HG03066 (cell line): ENCODE data around the gene PIGU.
"Not testable (repeated sequence)": the region's sequence is repeated elsewhere in the genome, so short reads cannot be mapped to it uniquely, and the experiment has no call there.

Experiments
- ATAC-seq: cut with Tn5 transposase; IDR thresholded peaks from one replicate; pipeline ENCODE4 v1.9.1; 2021; ENCODE audit warnings: low read depth; ENCODE audit not compliant: unreplicated experiment

PIGU gene

GRCh38 chr20:34539756-34540155 lies 137.1 kb downstream of the PIGU start:
- no peak for ATAC-seq

GRCh38 chr20:34538671-34539123 lies 138.2 kb downstream of the PIGU start:
- no peak for ATAC-seq

GRCh38 chr20:34537651-34538050 lies 139.2 kb downstream of the PIGU start:
- ATAC-seq = no peak

DNA sequence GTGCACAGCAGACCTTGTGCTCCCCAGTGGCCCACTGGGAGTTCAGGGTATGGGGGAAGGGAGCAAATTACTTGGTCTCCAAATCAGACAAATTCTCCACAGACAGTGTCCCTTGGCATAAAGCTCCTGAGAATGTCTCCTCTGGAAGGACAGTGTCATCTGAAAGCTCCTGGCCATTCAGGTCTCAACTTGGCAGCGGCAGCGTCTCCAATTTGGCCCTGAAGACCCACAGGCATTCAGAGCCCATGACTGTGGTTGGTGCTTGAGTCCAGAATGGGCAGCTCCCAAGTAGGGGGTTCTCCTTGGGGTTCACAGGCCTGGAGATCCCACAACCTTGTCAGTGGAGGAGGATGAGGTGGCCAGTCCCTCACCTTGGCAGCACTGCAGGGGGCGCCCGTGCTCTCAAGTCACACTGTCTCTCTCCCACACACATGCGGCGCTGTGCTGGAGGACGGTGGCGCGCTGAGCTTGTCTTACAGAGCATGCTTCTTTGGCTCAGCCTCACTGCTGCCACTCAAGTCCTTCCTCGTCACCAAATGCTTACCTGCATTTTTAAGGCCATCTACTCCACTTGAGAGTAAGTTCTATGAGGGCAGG lies 140.0 kb downstream of the PIGU start:
- ATAC-seq = no peak

- ATAC-seq = no peak
Measured at GRCh38 chr20:34535857-34536256, 141.0 kb downstream of the PIGU start.

DNA sequence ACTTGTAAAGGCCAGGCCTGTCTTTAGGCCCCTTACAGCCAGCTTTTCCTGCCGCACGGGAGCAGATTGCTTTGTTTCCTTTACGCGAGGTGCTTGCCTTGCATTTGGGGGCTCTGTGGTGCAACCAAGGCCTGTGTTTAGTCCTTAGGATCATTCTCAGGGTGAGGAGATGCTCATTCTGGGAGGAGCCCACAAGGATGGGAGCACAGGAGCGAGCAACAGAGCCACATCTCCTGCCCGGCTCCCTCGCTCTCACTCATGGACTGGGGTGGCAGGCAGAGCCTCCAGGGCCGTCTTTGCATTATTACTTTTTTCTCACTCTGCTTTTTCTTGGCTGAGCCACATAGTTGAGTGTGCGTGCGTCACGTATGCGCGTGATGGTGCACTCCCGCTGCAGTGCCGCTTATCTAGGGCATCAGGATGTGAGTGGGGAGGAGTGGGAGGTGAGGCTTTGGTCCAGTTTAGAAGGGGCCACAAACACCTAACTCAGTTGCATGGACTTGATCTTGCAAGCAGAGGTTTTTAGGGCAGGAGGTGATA lies 141.5 kb downstream of the PIGU start:
- ATAC-seq = no peak

GRCh38 chr20:34534391-34535165 lies 142.3 kb downstream of the PIGU start:
- ATAC-seq = no peak

GRCh38 chr20:34532756-34533155 lies 144.1 kb downstream of the PIGU start:
- ATAC-seq = no peak

DNA sequence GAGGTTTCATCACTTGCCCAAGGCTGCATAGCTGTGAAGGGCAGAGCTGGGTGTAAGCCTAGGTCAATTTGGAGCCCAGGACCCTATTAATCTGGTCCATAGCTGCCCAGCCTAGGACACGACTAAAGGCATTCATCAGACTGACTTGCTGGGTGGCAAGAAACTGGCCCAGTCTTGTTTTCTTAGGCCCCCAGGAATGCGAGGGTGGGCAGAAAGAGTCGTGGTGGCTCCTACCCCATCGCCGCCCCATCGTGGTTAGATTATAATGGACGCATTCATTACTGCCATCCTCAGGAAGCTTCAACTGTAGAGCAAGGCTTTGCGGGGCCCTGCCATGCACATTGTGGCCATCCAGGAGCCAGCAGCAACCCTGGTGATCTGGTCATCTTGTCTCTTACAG lies 144.6 kb downstream of the PIGU start:
- ATAC-seq = no peak

DNA sequence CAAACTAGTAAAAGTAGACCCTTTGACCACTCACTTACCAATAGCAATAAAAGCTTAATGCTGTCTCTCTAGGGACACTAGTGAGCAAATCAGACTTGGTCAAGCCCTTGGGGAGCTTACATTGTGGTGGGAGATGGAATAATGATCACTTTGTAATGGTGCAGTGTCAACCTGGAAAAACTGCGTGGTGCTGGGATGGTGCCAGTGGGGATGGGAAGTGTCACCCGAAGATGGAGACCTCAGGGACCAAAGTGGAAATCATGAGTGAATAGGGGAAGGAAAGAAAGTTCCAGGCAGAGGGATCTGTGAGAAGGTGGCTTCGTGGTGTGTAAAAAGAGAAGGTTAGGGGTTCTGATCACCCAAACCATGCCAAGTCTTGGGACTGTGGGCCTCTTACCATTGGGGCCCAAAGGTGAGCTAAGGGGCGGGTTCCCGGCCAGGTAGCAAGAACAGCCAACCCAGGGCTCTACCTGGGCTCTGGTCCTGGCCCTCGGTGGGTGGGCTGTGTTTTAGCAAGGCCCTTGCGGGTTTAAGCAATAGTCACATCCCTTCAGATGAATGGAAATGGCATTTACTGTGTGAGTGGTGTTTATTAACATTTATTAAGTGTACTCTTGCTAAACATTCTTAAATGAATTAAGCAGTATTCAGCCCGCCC lies 145.2 kb downstream of the PIGU start:
- no peak for ATAC-seq

DNA sequence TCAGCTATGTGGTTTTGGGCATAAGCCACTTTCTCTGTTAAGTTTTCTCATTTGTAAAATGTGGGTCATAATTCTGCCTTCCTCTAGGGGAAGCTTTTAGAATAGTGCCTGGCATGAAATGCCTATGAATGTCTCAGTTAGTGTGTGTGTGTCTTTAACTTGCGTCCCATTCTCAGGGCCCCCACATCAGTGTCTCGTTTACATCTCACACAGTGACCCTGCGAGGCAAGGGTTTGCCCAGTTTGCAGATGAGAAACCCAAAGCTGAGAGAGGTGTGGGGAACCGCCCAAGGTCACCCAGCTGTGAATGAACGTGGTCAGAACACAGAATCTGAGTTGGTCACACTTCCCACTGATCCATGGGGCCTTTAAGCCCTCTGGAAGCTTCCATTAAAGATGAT lies 146.6 kb downstream of the PIGU start:
- ATAC-seq = no peak

DNA sequence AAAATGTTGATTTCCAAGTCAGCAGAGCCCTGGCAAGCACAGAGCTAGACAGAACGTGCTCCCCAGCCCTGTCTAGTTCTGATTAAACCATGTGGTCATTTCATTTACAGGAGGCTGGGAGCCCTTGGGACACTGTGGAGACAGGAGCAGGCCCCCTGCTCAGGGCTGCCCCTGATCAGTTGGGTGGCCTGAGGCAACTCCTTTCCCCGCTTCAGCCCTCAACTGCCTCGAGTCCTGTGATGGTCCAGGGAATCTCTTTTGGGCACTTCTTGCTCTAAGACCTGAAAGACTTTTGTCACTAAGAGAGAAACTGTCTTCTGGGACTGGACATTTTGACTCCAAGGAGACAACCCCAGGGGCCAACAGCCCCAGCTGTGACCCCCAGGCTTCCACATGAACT lies 147.2 kb downstream of the PIGU start:
- ATAC-seq = no peak

GRCh38 chr20:34528921-34529297 lies 148.0 kb downstream of the PIGU start:
- ATAC-seq = no peak

DNA sequence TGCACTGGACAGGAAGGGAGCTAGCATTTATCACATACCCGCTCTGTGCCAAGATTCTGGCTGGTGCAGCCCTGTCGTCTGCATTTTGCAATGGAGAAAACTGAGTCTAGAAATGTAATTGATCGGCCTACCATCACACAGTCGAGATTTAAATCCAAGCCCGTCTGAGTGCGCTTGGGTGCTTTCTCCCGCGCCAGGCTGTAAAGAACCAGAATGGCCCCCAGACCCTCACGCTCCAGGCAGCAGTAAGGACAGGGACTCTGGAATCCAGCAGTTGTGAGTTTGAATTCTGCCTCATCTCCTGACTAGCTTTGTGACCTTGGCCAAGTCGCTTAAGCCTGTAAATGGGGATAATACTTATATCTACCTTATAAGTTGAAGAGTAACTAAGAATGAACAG lies 149.9 kb downstream of the PIGU start:
- no peak for ATAC-seq

GRCh38 chr20:34526466-34526865 lies 150.4 kb downstream of the PIGU start:
- ATAC-seq = no peak

- no peak for ATAC-seq
Measured at GRCh38 chr20:34525709-34526416, 151.0 kb downstream of the PIGU start.

- no peak for ATAC-seq
Measured at GRCh38 chr20:34525342-34525708, 151.6 kb downstream of the PIGU start.

GRCh38 chr20:34524426-34524825 lies 152.5 kb downstream of the PIGU start:
- ATAC-seq = no peak

DNA sequence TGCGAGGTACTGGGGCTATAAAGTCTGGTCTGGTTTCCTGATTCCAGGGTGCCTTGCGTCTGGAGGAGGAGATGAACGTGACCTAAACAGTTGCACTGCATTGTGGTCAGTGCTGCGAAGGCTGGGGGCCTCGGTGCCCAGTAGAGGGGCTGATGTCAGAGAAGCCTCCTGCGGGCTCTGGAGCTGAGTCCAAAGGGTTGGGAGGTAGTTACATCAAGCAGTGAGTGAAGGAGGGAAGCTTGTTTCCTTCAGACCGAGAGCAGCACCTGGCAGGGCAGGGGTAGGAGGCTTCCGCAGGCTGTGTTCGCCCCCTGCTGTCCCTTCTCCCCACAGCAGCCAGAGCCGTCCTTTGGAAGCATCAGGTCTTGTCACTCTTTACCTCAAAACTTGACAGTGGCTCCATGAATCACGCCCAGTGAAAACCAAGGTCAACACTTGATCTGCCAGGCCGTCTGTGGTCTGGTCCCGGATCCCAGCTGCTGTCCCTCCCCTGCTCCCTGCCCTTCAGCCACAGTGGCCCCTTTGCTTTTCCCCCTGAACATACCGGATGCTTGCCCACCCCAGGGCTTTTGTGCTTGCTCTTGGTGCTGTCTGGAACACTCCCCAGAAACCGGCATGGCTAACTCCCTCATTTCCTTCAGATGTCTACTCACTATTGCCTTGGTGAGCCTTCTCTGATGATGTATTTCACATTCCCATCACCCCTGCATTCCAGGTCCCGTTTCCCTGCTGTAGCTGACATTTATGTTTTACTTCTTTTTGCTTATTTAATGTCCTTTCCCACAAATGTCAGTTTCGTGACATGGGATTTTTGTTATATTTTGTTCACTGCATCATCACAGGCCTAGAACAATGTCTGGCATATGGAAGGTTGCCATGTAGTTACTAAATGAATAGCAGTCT lies 153.7 kb downstream of the PIGU start:
- no peak for ATAC-seq

DNA sequence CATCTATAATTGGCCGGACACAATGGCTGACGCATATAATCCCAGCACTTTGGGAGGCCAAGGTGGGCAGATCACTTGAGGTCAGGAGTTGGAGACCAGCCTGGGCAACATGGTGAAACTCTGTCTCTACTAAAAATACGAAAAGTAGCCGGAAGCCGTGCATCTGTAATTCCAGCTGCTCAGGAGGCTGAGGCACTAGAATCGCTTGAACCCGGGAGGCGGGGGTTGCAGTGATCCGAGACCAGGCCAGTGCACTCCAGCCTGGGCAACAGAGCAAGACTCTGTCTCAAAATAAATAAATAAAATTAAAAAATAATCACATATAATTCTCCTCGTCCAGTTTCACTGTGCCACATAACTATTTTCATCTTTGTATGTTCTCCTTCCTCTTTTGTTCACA lies 157.1 kb downstream of the PIGU start:
- ATAC-seq = not testable (repeated sequence)
